ENCODE results near the gene RSL1D1.
"Not testable (repeated sequence)": the region's sequence is repeated elsewhere in the genome, so short reads cannot be mapped to it uniquely, and the experiment has no call there.

RSL1D1 gene

GRCh38 chr16:11843861-11844260, 7.5 kb downstream of the RSL1D1 start:
- no peak for DNase-seq (ENCODE audit: low spot score)

GRCh38 chr16:11843206-11843605, 8.1 kb downstream of the RSL1D1 start:
- DNase-seq (ENCODE audit: low spot score): no peak

- DNase-seq (ENCODE audit: low spot score): no peak
These were observed 10.3 kb downstream of the RSL1D1 start for GRCh38 chr16:11841026-11841425.

GRCh38 chr16:11836650-11837244, 14.6 kb downstream of the RSL1D1 start:
- no peak for DNase-seq (ENCODE audit: low spot score)

GRCh38 chr16:11835891-11836649, 15.3 kb downstream of the RSL1D1 start:
- no peak for DNase-seq (ENCODE audit: low spot score)

GRCh38 chr16:11835309-11835708, 16.0 kb downstream of the RSL1D1 start:
- DNase-seq (ENCODE audit: low spot score): no peak

GRCh38 chr16:11833951-11834695, 17.2 kb downstream of the RSL1D1 start:
- DNase-seq (ENCODE audit: low spot score): no peak

GRCh38 chr16:11828696-11829095, 22.6 kb downstream of the RSL1D1 start:
- DNase-seq (ENCODE audit: low spot score): no peak

- not testable (repeated sequence) for DNase-seq (ENCODE audit: low spot score)
These were observed 25.7 kb downstream of the RSL1D1 start for GRCh38 chr16:11825520-11826165.

- DNase-seq (ENCODE audit: low spot score): no peak
These were observed 27.0 kb downstream of the RSL1D1 start for GRCh38 chr16:11824362-11824761.

GRCh38 chr16:11823645-11824044, 27.7 kb downstream of the RSL1D1 start:
- DNase-seq (ENCODE audit: low spot score): not testable (repeated sequence)

GRCh38 chr16:11819798-11820197, 31.5 kb downstream of the RSL1D1 start:
- no peak for DNase-seq (ENCODE audit: low spot score)

- DNase-seq (ENCODE audit: low spot score): not testable (repeated sequence)
These were observed 32.4 kb downstream of the RSL1D1 start for GRCh38 chr16:11818970-11819369.

- DNase-seq (ENCODE audit: low spot score): no peak
These were observed 35.2 kb downstream of the RSL1D1 start for GRCh38 chr16:11816123-11816522.

- not testable (repeated sequence) for DNase-seq (ENCODE audit: low spot score)
These were observed 36.5 kb downstream of the RSL1D1 start for GRCh38 chr16:11814800-11815199.

- DNase-seq (ENCODE audit: low spot score): no peak
These were observed 44.6 kb downstream of the RSL1D1 start for GRCh38 chr16:11806721-11807120.

GRCh38 chr16:11805556-11805955, 45.8 kb downstream of the RSL1D1 start:
- DNase-seq (ENCODE audit: low spot score): no peak

GRCh38 chr16:11801481-11802021, 49.8 kb downstream of the RSL1D1 start:
- DNase-seq (ENCODE audit: low spot score): no peak

- no peak for DNase-seq (ENCODE audit: low spot score)
These were observed 51.0 kb downstream of the RSL1D1 start for GRCh38 chr16:11800382-11800718.

GRCh38 chr16:11799509-11800381, 51.6 kb downstream of the RSL1D1 start:
- DNase-seq (ENCODE audit: low spot score): no peak

- no peak for DNase-seq (ENCODE audit: low spot score)
These were observed 52.3 kb downstream of the RSL1D1 start for GRCh38 chr16:11799017-11799381.

GRCh38 chr16:11797957-11798299, 53.4 kb downstream of the RSL1D1 start:
- peak; percentile 52 for DNase-seq (ENCODE audit: low spot score)

Data from ecto neural progenitor cell (in vitro differentiated cells).